Keratinocyte (primary cell): ENCODE measurements around the gene ATP5F1C.

Experiments used
- EZH2 ChIP-seq: IDR thresholded peaks from one replicate; pipeline ENCODE4 v1.6.1; 2012; ENCODE audit warnings: inconsistent platforms, mild to moderate bottlenecking, low read length, moderate library complexity
- TF ChIP-seq, protein P1 (sequence below), 3 experiments: IDR thresholded peaks in 1 of 3; conservative IDR thresholded peaks in 1 of 3; optimal IDR thresholded peaks in 1 of 3; 2 replicates in 2 of 3; 3 replicates in 1 of 3; pipeline versions ENCODE3 to v1.5.1; 2011; ENCODE audit warnings: low read length in 3 of 3, mild to moderate bottlenecking in 3 of 3, moderate library complexity in 2 of 3, control low read depth in 1 of 3, inconsistent platforms in 1 of 3; ENCODE audit not compliant: insufficient read depth in 2 of 3; ENCODE audit errors: extremely low read depth in 1 of 3

DNA sequence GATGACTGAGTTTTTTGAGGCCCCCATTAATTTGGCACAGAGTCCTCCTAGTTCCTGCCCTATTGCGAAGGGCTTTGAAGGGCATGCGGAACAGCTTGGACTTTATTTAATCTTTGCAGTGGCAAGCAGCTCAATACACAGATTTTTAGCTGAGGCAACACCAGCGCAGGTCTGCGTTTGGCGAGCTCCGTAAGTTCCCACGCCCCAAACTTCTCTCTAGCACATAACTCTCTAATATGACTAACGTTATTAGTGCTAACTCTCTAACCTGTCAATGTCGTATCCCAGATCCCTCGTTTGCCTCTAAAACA lies 30.0 kb downstream of the ATP5F1C start:
- TF ChIP-seq, protein P1, sequence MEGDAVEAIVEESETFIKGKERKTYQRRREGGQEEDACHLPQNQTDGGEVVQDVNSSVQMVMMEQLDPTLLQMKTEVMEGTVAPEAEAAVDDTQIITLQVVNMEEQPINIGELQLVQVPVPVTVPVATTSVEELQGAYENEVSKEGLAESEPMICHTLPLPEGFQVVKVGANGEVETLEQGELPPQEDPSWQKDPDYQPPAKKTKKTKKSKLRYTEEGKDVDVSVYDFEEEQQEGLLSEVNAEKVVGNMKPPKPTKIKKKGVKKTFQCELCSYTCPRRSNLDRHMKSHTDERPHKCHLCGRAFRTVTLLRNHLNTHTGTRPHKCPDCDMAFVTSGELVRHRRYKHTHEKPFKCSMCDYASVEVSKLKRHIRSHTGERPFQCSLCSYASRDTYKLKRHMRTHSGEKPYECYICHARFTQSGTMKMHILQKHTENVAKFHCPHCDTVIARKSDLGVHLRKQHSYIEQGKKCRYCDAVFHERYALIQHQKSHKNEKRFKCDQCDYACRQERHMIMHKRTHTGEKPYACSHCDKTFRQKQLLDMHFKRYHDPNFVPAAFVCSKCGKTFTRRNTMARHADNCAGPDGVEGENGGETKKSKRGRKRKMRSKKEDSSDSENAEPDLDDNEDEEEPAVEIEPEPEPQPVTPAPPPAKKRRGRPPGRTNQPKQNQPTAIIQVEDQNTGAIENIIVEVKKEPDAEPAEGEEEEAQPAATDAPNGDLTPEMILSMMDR (optimal IDR thresholded peaks at IDR 0.05 in 1 of 3, IDR thresholded peaks at IDR 0.05 in 1 of 3, conservative IDR thresholded peaks at IDR 0.05 in 1 of 3; ENCODE audit: extremely low read depth in 1 of 3, insufficient read depth in 2 of 3, low read length in 3 of 3) = no peak
- no peak for TF ChIP-seq EZH2
